GM12891 (cell line): ENCODE data around the gene NHLRC2.

Source experiments
- POLR2A ChIP-seq: IDR thresholded peaks from 2 replicates; pipeline ENCODE4 v1.6.1; 2011; ENCODE audit warnings: low read depth, low read length, control low read depth
- POLR2AphosphoS5 ChIP-seq: IDR thresholded peaks from 2 replicates; pipeline ENCODE4 v1.6.1; 2011; ENCODE audit warnings: low read depth, low read length, control low read depth
- SPI1 ChIP-seq: IDR thresholded peaks from 2 replicates; pipeline ENCODE4 v1.6.1; 2011; ENCODE audit warnings: low read depth, low read length, control low read depth
- TAF1 ChIP-seq: IDR thresholded peaks from 2 replicates; pipeline ENCODE4 v1.6.1; 2011; ENCODE audit warnings: low read depth, low read length, control low read depth

DNA sequence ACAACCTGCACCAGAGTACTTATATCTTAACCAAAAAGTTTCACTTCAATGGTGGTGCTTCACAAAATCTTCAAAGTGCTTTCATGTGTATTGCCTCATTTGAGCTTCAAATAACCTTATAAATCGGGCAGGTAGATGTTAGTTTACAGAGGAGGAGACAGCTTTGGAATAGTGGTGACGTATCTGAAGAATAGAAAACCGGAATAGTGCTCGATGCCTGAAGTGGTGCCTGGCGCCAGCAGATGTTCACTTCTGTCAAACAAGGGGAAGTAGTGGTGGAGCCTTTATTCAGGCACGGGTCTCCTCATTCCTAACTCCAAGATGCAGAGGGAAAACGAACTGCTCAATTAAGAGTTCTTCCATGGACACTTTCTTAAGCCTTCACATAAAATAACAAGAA lies 58.1 kb downstream of the NHLRC2 start:
- TF ChIP-seq SPI1 (no peak), POLR2A (no peak), TAF1 (no peak), POLR2AphosphoS5 (no peak)
